ENCODE results near the gene CALHM4.

CALHM4 gene

GRCh38 chr6:116543149-116543548, 10.4 kb upstream of the CALHM4 start:
- DNase-seq, result no peak

- no peak for DNase-seq
These were observed 7.9 kb upstream of the CALHM4 start, which contains the start of gene TRAPPC3L for GRCh38 chr6:116545651-116546050. Gene TRAPPC3L (minus strand): TSS chr6:116545684. CDS start chr6:116545514, 170 bp downstream.

GRCh38 chr6:116547358-116547757, 6.2 kb upstream of the CALHM4 start:
- DNase-seq, result no peak

GRCh38 chr6:116550796-116551195, 2.8 kb upstream of the CALHM4 start:
- DNase-seq, result no peak

- no peak for DNase-seq
These were observed 2.5 kb downstream of the CALHM4 start for GRCh38 chr6:116556065-116556464.

- no peak for DNase-seq
These were observed 3.4 kb downstream of the CALHM4 start for GRCh38 chr6:116556814-116557415.

- DNase-seq, result no peak
These were observed 4.3 kb downstream of the CALHM4 start for GRCh38 chr6:116557893-116558292.

GRCh38 chr6:116560130-116560529, 6.6 kb downstream of the CALHM4 start:
- DNase-seq, result no peak

- peak; percentile 81 for DNase-seq
These were observed 7.9 kb downstream of the CALHM4 start for GRCh38 chr6:116561377-116562018.

- no peak for DNase-seq
These were observed 8.5 kb downstream of the CALHM4 start for GRCh38 chr6:116562019-116562403.

- DNase-seq, result no peak
These were observed 9.1 kb downstream of the CALHM4 start for GRCh38 chr6:116562614-116563013.

GRCh38 chr6:116563830-116564229, 10.3 kb downstream of the CALHM4 start:
- DNase-seq, result no peak

GRCh38 chr6:116564311-116564710, 10.8 kb downstream of the CALHM4 start:
- no peak for DNase-seq

- no peak for DNase-seq
These were observed 11.6 kb downstream of the CALHM4 start for GRCh38 chr6:116564921-116565872.

- no peak for DNase-seq
These were observed 14.6 kb downstream of the CALHM4 start for GRCh38 chr6:116568111-116568510.

- DNase-seq, result peak; percentile 51
These were observed 15.5 kb downstream of the CALHM4 start for GRCh38 chr6:116568821-116569755.

- DNase-seq, result peak; percentile 99
These were observed 17.5 kb downstream of the CALHM4 start, which contains the start of gene RWDD1 for GRCh38 chr6:116570856-116571682. Gene RWDD1 (plus strand): TSS chr6:116571504. CDS start chr6:116571583, 79 bp downstream.

- DNase-seq, result no peak
These were observed 18.1 kb downstream of the CALHM4 start for GRCh38 chr6:116571683-116572000.

GRCh38 chr6:116572162-116572561, 18.6 kb downstream of the CALHM4 start:
- peak; percentile 69 for DNase-seq

GRCh38 chr6:116575227-116575626, 21.7 kb downstream of the CALHM4 start:
- DNase-seq, result no peak

- DNase-seq, result no peak
These were observed 23.9 kb downstream of the CALHM4 start for GRCh38 chr6:116577486-116577885.

GRCh38 chr6:116578335-116578734, 24.8 kb downstream of the CALHM4 start:
- no peak for DNase-seq

Data from suppressor macrophage treated with lipopolysaccharide for 4 hours (primary cell).